Inflammatory macrophage treated with lipopolysaccharide for 1 hour (primary cell): ENCODE results near the gene EPB41L1.
A peak's percentile ranks its signal among the peaks of the same experiment; 100 is the strongest.

ENCODE experiments used
- DNase-seq, 2 donors: peaks; one replicate each; pipeline ENCODE4 v3.0.0-alpha.2; 2020 to 2022

The EPB41L1 gene

DNA sequence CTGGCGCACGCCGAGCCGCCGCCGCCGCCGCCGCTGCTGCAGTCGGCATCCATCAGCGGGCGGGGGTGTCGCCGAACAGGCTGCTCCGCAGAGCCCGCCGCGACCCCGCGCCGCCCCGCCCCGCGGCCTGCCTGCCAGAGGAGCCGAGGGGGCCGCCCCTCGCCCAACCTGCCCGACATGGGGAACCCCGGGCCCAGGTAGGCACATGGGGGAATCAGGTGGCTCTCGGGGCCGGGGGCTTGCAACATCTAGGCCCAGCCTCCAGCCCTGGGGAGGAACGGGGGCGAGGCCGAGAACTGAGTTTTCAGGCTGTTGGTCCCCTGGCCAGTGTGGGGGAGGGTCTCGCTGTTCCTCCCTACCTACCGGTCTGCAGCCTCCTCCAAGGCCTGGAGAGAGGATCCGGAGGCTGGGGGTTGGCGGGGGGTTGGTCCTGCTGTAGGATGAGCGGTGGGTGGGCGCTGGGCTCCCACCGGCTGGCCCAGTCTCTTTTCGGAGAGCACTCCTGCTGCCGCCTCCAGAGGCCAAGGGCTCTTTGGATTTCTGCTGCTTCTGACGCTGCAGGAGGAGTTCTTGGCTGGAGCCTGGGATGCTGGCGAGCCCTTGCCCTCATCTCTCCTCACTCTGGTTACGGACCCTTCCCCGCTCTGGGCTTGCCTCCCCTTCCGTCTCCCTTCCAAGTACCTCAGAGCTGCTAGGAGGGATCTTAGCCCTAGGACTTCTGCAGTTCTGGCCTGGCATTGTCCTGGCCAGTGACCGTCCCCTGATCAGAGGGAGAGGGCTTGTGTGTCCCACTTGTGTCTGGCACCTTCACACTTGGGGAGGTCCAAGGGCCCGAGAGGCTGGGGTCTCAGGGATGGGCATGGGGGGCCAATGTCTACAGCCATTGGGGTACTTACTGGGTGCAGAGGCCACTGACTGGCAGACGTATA is at the start of gene EPB41L1:
TSS of gene EPB41L1 (plus strand) at position 41 of the 929 bp plus-strand sequence. CDS start 19,038 bp downstream, outside the sequence.
- DNase-seq: no peak

DNA sequence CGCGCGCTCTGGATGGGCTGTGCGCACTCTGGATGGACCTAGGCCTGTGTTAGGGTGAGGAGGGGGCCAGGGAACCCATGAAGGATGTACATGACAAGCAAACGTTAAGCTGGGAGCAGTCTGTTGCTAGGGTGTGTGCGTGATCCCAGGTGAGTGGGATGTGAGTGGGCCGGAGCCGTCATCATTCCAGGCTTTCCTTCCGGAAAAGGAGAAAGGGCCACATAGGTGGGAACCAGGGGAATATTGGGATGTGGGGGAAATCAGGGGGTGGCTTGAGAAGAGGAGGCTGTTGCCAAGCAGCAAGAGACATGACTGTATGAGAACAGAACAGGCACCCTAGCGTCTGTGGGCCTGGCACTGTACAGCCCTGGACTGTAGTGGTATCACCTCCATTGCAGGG is 49.7 kb upstream of the EPB41L1 start:
- no peak for DNase-seq

DNA sequence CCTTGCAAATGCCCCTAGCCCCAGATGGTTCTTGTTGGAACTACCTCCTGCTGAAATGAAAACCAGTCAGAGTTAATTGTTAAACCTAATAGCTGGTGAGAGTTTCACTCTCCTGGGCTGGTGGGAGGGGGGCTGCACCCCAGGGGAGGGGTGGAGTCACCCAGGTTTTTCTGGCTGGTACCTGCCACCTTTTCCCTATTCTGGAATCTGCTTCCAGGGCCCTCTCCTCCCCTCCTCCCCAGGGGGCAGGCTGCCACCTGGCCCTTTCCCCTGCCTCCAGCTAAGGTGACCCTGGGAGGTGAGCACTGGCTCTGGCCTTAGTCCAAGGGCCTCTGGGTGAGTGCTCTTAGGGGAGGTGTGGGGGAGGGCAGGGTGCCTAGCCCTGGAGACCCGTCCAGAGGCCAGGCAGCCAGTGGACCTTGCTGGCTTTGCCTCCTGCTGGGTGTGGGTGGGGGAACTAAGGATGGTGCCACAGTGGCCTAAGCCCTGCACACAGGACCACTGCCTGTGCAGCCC is 48.8 kb upstream of the EPB41L1 start:
- DNase-seq: no peak

DNA sequence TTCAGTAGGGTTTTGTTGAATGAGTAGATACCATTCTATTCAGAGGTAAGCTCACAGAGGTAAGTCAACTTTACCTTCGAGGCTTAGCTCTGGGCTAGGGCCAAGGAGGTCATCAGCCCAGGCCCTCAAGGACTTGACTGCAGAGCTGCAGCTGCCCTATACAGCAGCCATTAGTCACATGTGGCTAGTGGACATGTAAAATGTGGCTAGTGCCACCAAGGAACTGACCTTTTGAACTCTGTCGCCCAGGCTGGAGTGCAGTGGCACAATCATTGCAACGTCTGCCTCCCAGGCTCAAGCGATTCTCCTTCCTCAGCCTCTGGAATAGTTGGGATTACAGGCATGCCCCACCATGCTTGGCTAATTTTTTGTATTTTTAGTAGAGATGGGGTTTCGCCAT is 47.9 kb upstream of the EPB41L1 start:
- DNase-seq: no peak

DNA sequence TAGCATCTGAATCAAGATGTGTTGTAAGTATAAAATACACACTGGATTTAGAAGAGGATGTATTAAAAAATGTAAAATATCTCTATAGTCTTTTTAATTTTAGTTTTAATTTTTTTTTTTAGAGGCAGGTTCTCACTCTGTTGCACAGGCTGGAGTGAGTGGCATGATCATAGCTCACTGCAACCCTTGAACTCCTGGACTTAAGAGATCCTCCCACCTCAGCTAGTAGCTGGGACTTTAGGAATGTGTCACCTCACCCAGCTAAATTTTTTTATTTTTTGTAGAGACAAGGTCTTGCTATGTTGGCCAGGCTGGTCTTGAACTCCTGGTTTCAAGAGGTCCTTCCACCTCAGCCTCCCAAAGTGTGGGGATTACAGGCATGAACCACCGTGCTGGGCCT is 46.7 kb upstream of the EPB41L1 start:
- no peak for DNase-seq

DNA sequence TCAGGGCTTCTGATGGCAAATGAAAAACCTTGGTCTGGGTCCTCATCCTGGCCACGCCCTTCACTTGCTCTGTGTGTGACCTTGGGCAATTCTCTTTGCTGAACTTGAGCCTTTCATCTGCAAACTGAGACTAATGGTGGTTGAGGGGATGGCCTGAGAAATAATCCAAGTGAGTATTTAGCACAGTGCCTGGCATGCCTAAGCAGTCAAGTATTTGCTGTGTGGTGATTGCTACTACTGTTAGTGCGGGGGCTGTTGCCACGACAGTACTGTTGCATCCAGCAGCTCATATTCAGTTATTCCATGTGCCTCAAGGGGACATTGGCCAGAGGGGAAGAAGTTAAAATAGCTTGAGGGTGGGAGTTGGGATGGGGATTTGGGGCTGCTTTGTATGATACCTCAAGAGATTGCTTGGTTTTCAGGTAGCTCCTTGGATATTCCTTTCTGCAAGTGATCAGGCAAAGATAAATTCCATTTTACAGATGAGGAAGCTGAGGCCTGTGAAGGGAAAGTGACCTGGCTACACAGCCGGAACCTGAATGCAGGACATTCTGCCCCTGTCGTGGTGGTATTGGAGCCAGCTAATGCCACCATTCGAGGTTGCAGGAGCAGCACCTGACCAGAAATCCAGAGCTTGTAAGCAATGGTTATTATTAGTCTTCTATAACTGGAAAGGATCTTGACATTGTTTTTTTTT is 45.1 kb upstream of the EPB41L1 start:
- no peak for DNase-seq

DNA sequence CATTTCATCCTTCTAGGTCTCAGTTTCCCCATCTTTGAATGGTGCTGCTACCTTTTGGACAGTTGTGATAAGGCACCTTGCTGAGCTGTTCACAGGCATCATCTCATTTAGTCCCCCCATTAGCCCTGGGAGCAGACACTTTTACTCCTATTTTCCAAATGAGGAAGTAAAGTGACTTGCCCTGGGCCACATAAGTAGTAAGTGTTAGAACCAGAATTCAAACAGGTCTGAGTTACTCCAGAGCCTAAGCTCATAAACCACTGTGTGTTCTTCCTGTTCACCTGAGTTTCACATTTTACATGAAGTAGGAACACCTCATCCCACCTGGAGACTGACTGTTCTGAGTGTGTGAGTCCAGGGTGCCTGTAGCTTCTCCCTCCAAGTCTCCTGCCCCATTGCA is 43.5 kb upstream of the EPB41L1 start:
- no peak for DNase-seq

DNA sequence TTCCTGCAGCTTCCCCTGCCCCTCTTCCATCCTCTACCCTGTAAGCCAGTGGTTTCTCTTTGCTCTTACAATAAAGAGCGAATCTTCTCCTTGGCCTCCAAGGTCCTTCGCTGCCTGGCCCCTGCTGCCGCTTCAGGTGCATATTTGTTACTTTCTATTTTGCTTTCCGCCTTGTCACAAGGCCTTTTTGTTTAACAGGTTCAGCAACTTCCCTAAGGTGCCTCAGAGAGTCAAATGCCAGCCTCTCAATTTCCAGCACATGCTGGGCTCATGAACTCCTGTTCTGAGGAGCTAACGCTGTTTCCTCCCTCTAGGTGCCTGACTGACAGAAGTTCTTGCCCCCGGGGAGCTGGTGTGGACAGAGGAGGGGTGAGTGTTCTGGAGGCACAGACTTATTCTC is 42.4 kb upstream of the EPB41L1 start:
- no peak for DNase-seq

DNA sequence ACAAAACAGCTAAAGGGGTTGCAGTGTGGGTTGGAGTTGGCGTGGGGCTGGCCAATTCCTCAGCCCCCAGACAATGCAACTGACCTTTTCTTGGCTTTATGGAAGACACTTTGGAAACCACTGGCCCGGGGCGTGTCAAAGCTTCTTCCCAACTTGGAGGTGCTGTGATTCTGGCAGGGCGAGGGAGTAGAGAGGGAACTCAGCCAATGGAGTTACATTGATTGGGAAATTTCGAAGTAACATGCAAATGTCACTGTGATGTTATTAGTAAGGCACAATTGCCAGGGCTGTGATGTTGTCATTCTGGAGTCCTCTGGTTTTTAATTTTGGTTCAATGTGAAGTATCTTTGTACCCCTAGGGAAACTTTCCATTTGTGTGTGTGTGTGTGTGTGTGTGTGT is 41.5 kb upstream of the EPB41L1 start:
- peak; percentile 88 to 95 for DNase-seq

DNA sequence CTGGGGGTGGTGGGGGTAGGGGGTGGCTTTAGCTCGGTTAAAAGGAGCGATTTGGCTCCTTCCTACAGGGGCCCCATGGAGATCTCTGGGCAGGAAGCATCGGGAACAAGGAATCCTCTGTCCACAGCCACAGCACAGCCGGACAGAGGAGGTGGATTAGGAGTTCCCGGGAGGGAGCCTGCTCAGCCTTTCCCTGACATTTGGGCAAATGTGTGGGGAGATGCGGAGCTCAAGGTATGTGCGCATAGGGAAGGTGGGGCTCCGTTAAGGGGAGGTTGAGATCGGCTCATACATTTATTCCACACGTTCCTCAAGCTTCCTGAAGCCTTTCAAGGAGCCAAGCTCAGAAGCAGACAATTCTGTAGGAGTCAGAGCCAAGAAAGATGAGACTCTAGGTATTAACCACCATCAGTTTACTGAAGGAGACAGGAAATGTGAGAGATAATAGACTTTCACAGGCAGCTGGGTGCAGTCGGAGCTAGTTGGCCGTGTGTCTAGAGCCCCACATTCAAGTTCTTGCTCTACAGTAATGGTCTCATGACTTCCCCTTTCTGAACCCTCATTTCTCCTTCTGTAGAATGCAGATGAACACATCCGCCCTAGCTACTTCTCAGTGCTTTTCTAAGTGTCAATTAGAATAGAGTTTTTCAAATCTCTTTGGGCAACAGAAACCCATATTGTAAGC is 40.8 kb upstream of the EPB41L1 start:
- peak; percentile 75 to 86 for DNase-seq

DNA sequence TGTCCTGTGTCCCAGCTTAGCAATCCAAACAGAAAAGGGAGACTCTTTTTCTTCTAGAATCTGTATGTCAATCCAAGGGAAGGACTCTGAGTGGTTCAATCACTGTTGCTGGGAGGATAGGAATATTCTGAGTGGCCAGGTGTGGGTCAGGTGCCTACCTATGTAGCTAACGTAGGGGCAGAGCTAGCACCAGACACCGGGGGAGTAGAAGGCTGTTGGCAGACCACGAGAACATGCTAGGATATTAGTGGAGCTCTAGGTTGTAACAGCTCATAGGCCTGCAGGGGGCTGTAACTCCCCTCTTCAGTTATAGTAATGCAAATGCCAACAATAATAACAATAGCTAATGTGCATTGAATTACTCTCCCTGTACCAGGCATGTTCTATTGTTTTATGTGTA is 39.8 kb upstream of the EPB41L1 start:
- no peak for DNase-seq

DNA sequence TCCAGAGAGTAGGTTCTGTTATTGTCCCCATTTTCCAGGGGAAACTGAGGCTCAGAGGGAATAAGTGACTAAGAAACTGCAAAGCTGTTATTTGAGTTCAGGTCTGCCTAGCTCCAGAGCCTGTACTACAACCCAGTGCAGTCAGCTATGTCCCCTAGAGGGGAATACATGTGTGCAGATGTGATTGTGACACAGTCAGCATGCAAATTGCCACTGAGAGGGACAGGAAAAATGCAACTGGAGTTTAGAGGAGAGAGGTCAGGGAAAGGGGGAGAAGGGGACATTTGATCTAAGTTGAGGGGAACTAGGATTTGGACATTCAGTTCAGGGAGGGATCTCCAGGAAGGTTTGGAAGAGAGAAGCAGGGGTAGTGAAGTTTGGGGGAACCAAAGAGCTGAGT is 38.6 kb upstream of the EPB41L1 start:
- peak; percentile 57 to 61 for DNase-seq

DNA sequence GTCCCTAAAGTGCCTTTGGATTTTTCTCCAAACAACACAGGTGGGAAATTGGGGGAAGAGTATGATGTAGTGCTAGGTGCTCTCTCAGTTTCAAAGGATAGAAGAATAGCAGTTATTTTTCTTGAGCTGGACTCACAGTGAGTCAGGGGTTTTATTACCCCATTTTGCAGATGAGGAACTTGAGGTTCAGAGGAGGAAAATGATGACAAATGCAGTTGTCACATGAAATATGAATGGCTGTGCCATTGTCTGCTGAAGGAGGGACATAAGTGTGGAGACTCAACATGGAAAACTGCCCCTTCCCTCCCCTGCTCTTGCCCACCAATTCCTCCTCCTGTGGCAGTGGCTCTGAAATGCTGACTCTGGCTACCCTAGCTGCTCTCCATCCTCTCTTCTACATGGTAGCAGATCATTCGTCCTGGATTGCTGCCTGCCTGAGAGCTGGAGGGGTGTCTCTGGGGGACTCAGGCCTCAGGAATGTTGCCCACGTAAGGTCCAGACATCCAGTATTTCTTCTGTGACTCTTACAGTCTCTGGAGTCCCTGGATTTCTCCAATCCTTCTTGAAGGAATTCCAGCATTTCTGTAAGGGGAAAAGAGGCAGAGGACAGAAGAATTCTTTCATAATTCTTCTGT is 37.6 kb upstream of the EPB41L1 start:
- DNase-seq: peak; percentile 61 to 71

DNA sequence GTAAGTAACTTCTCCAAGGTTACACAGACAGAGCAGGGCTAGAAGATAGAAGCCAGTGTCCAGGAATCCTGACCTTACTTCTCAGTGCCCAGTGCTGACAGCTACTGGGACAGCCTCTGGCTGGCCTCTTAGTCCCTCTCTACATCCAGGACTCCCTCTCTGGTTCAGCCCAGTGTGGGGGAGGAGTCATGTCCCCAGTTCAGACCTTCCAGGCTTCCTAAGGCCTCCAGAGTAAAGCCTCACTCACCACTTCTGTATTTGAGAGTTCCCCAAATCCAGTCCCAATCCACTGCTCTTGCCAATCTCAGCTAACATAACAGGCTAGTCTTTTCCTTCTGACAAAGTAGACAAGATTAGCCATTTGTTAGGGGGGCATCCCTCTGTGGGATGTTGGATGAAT is 36.9 kb upstream of the EPB41L1 start:
- DNase-seq: peak; percentile 78 to 81

DNA sequence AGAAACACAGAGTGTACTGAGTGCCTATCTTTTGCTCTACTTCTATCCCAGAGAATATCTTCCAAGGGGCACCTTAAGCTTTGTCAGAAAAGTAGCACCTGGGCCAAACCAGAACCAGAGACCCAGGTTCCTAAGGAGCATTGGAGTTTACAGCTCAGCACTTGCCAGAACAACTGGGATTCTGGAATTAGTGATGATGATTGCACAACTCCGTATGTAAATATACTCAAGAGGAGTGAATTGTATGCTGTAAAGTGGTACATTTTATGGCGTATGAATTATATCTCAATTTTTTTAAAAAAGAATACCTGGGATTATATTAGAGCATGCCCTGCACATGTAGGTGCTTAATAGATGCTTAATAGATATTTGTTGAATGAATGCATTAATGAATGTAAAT is 36.2 kb upstream of the EPB41L1 start:
- no peak for DNase-seq

DNA sequence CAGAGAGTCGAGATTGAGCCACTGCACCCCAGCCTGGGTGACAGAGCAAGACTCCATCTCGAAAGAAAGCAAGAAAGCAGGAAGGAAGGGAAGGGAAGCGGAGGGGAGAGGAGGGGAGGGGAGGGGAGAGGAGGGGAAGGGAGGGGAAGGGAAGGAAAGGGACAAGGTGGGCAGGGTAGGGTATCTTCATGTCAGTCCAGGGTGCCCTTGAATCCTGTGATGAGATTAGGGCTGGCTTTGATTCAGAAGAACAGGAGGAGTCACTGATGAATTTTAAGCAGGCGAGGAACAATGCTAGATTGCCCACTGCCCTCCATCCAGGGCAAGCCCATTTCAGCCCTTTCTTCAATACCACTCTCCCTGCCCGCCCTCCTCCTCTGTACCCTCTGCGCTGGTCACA is 35.0 kb upstream of the EPB41L1 start:
- no peak for DNase-seq

DNA sequence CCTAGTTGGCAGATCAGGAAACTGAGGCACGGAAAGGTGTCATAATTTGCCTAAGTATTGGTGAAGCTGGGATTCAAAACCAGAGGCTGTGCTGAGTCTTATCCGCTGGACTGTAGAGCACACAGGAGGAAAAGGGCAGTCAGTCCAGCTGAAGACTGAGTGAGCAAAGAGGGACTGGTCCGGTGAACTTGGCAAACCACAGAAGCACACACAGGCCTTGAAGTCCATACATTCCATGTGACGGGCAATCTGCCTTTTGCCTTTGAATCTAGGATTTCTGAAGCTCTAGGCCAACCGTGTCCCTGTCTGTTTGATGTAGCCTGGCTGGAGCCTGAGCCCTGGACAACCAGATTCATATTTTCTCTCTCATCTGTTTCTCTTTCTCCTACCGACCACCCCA is 34.3 kb upstream of the EPB41L1 start:
- no peak for DNase-seq

DNA sequence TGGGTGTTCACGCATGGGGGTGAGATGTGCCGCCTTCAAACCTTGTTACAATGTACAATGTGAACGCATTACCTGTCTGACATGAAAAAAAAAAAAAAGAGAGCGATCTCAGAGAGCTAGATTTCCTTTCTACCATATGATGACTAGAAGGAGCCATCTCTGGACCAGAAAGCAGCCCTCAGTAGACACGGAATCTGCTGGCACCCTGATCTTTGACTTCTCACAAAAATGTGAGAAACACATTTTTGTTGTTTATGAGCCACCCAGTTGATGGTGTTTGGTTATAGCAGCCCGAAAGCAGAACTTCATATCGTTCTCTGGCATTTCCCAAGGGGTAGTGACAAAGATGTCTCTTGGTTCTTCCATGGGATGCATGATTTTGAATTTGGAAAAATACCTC is 33.5 kb upstream of the EPB41L1 start:
- DNase-seq: no peak

DNA sequence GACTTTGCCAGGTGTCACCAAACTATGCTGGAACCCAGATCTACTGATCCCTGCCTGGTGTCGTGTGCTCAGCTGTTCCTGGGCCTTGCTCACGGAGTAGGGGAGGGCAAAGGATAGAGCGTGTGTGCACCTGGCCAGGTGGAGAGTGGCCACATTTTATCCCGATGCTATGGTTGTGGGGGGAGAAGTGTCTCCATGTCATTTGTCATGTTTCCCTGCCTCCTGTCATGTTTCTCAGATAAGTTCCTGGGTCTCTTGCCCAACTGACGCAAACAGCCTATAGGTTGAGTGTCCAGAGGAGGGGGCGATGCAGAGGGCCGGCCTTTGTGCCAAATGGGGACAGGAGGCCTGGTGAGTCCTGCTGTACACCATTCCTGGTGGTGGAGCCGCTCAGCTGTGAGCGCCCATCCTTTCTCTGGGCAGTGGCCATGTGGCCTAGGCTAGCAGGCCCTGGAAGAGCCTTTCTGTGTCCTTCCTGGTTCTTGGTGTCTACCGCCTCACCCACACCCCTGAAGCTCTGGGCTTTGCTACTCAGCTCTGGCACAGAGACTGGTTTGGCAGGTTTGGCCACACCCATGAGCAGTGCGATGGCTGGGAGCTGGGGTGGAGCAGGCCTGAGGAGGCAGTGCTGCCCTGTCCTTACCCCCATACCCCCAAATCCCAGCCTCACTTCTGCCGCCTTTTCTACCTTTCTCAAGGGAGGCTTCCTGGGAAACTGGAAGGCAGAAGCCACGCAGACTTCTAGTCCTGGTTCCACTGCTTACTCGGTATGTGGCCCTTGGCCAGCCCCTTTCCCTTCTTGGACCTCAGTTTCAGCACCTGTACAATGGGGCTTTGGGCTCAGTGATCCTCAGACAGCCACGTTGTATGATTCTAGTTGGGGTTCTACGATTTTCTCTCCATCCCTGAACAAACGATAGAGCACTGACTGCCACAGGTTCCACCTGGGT is 32.3 kb upstream of the EPB41L1 start:
- DNase-seq: no peak

DNA sequence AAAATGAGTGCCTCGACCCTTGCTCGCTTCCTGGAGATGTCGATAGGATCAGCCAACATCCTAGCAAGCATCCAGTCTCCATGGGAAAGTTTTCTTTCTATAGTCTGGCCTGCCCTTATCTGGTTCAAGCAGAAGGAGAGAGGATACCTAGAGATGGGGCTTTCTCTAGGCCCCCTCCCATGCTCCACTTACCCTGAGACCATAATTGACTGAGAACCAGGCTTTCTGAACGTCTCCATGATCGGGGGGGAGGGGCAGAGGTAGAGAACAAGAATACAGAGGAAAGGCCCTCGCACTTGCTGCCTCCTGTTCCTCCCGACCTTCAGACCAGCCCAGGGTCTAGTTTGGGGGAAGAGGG is 31.6 kb upstream of the EPB41L1 start:
- no peak for DNase-seq

DNA sequence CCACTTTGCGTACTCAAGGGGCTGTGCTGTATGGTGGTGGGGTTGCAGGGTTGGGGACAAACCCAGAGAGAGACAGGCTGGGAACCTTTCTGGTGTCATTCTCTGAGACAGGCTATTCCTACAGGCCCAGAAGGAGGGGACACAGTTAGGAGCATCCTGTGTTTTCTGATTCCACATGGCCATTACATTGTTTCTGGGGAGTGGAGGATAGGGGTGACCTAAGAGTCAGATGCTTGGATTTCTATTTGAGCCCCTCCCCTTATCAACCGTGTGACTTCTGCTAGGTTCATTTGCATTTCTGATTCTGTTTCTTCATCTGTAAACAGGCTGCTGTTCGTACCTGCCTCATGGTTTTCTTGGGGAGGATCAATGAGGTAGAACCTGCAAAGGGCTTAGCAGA is 29.4 kb upstream of the EPB41L1 start:
- DNase-seq: no peak
